Left ventricle myocardium inferior (tissue), 1 donor: ENCODE measurements around the gene OR4D9. TPM values are rescaled to one million over a fixed set of nuclear protein-coding genes. Genes with fewer than 3 reads are reported as not detected.
"Not testable (repeated sequence)": the region's sequence is repeated elsewhere in the genome, so short reads cannot be mapped to it uniquely, and the experiment has no call there.

ENCODE experiments used
- DNase-seq: peaks from one replicate; pipeline ENCODE4 v3.0.0-alpha.2; 2020
- H3K27ac ChIP-seq: fragments of 200-600 bp; replicated peaks from 2 replicates; pipeline ENCODE4 v1.8.0; 2021
- H3K27me3 ChIP-seq: fragments of 200-600 bp; 2 replicates; pipeline ENCODE4 v1.8.0; 2021; ENCODE audit warnings: low read depth
- H3K36me3 ChIP-seq: fragments of 200-600 bp; 2 replicates; pipeline ENCODE4 v1.8.0; 2021
- H3K4me1 ChIP-seq: fragments of 200-600 bp; 2 replicates; pipeline ENCODE4 v1.8.0; 2021
- H3K4me3 ChIP-seq: fragments of 200-600 bp; 2 replicates; pipeline ENCODE4 v1.8.0; 2021; ENCODE audit warnings: mild to moderate bottlenecking, moderate library complexity
- H3K9me3 ChIP-seq: fragments of 200-600 bp; replicated peaks from 2 replicates; pipeline ENCODE4 v1.8.0; 2021
- intact Hi-C: fragments of 100-400 bp; cut with micrococcal nuclease; formaldehyde crosslinking; loops from one replicate; pipeline ENCODE4 v1.11.0; 2022
- total RNA-seq: library from RNA; stranded (reverse); fragmentation: NEBNext Ultra II Directional; extraction: Animal tissue kit (Norgen Biotek cat#: 25700); gene quantifications from one replicate; pipeline ENCODE4 v1.2.1, GENCODE V29; 2021
- TF ChIP-seq, protein P1 (sequence below): fragments of 200-600 bp; IDR thresholded peaks from 2 replicates; pipeline ENCODE4 v1.8.0; 2021; ENCODE audit warnings: antibody characterized with exemption, mild to moderate bottlenecking, borderline replicate concordance
- donor health status: DM: no; HTN: yes; CAD: no; lungs with severe emphysema.

The OR4D9 gene
- total RNA-seq, 1 donor from 2014 or later: not detected

DNA sequence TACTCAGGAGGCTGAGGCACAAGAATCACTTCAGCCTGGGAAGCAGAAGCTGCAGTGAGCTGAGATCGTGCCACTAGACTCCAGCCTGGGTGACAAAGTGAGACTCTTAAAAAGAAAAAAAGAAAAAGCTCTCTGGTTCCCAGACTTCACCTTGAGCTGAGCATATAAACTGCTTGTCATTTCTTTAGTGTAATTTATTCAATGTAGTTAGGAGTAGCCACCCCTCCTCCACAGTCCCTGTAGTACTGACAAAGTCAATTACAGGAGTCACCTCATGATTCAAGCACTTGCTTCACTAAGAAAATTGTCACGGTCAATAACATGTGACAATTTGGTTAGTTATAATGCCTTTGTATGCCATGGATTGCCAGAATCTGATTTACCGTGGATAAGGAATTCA is 31.0 kb upstream of the OR4D9 start:
- intact Hi-C loops: no loop called here

DNA sequence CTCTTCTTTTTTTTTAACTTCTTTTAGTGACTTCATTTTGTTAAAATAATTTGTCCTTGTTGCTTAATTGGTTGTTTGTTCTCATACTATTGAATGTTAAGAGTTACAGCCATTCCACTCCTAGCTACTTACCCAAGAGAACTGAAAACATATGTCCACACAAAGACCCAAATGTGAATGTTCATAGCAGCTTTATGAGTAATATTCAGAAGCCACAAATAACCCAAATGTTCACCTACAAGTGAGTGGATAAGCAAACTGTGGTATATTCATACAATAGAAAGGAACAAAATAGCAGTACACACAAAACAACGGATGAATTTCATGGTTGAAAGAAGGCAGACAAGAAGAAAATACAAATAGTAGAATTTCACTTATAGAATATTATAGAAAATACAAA is 9.4 kb upstream of the OR4D9 start:
- Histone ChIP-seq H3K4me3 (no peak overlapping the region), H3K27ac (no peak overlapping the region), H3K36me3 (no peaks in the 10 kb centered on the region), H3K27me3 (no peaks in the 10 kb centered on the region), H3K9me3 (no peaks in the 10 kb centered on the region), H3K4me1 (no peaks in the 10 kb centered on the region)
- TF ChIP-seq, protein P1, sequence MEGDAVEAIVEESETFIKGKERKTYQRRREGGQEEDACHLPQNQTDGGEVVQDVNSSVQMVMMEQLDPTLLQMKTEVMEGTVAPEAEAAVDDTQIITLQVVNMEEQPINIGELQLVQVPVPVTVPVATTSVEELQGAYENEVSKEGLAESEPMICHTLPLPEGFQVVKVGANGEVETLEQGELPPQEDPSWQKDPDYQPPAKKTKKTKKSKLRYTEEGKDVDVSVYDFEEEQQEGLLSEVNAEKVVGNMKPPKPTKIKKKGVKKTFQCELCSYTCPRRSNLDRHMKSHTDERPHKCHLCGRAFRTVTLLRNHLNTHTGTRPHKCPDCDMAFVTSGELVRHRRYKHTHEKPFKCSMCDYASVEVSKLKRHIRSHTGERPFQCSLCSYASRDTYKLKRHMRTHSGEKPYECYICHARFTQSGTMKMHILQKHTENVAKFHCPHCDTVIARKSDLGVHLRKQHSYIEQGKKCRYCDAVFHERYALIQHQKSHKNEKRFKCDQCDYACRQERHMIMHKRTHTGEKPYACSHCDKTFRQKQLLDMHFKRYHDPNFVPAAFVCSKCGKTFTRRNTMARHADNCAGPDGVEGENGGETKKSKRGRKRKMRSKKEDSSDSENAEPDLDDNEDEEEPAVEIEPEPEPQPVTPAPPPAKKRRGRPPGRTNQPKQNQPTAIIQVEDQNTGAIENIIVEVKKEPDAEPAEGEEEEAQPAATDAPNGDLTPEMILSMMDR: no peak
- intact Hi-C loops: no loop called here
- DNase-seq: no peak

More for the DNA sequence above, 31.0 kb upstream of the OR4D9 start:
- Histone ChIP-seq H3K36me3 (no peaks in the 10 kb centered on the region), H3K4me3 (no peak overlapping the region), H3K27ac (no peak overlapping the region), H3K27me3 (peaks cover 4% of the 10 kb centered on the region), H3K4me1 (no peaks in the 10 kb centered on the region), H3K9me3 (no peaks in the 10 kb centered on the region)
- TF ChIP-seq, protein P1: no peak
- no peak for DNase-seq

DNA sequence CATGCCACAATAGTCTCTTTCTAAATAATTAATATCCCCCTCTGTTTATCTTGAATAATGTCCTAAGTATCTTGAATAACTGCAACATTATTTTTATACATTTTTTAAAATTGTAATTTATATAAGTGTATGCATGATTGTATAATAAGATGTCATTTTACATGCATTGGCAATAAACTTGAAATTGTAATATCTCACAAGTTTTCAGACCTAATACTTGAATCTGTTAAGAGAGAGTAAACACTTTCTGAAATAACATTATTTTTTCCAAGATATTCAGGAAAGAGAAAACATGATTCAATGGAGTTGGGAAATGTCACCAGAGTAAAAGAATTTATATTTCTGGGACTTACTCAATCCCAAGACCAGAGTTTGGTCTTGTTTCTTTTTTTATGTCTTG is 8.1 kb upstream of the OR4D9 start, which contains the start of gene OR4D11:
OR4D11 (plus strand) TSS at position 301 of the 400 bp plus-strand sequence; CDS start at position 301, 0 bp downstream.
- Histone ChIP-seq H3K27me3 (no peaks in the 10 kb centered on the region), H3K9me3 (no peaks in the 10 kb centered on the region), H3K4me1 (no peaks in the 10 kb centered on the region), H3K27ac (no peak within 1 kb of the TSS), H3K4me3 (no peak within 1 kb of the TSS), H3K36me3 (no peaks in the 10 kb centered on the region)
- intact Hi-C loops: no loop called here
- TF ChIP-seq, protein P1: no peak
- DNase-seq: no peak

DNA sequence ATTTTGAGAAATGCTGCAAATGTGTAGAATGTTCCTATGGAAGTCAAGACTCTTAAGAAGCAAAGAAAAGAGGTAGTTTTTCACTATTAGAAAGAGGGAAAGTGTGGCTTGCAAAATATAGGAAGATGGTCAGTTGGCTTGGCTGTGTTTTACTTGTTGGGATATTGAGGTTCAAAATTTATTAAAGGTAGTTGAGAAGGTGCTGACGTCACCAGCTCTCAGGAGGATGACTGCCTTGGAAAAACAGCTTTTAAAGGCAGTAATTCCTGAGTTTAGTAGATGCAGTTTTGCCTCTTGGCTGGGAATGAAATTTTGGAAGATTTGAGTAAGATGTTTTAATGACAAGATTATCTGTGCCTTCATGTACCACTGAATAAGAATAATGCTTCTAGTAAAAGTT is 336 bp downstream of the OR4D9 start:
- Histone ChIP-seq H3K27ac (no peak overlapping the region), H3K4me3 (no peak overlapping the region), H3K9me3 (no peaks in the 10 kb centered on the region), H3K27me3 (no peaks in the 10 kb centered on the region), H3K36me3 (no peaks in the 10 kb centered on the region), H3K4me1 (peaks cover 12% of the 10 kb centered on the region)
- DNase-seq: no peak
- intact Hi-C loops: no loop called here
- TF ChIP-seq, protein P1: no peak

DNA sequence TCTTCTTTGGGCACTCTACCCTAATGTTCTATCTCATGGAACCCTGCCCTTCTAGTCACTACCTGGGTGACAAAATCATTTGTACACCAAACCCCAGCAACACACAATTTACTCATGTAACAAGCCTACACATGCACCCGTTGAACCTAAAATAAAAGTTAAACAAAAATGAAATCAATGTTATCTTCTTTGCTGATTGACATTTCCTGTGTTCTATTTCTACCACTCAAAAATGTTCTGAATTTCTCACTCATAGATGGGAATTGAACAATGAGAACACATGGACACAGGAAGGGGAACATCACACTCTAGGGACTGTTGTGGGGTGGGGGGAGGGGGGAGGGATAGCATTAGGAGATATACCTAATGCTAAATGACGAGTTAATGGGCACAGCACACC is 8.8 kb downstream of the OR4D9 start:
- H3K27ac ChIP-seq, H3K4me1 ChIP-seq, DNase-seq, H3K4me3 ChIP-seq, intact Hi-C loops, H3K27me3 ChIP-seq, H3K36me3 ChIP-seq, H3K9me3 ChIP-seq: not testable (repeated sequence)

DNA sequence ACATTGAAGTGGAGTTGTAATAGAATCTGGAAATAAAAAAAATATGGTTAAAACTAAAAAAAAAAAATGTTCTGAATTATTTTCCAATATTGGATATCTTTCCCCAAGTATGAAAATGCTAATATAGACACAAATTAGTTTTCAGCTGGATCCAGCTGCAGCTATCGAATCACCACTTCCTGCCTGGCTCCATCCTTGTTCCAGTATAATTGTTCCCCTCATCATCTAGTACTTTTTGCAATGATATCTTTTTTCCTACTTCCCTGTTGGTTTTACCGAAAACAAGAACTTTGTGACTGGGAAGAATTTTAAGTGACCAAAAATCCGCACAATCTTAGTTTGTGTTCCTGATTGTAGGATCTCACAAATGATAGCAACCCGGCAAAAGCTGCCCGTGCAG is 9.4 kb downstream of the OR4D9 start:
- DNase-seq: no peak
- intact Hi-C loops: no loop called here
- no peaks in the 10 kb centered on the region for H3K9me3 ChIP-seq
- no peaks in the 10 kb centered on the region for H3K4me1 ChIP-seq
- TF ChIP-seq, protein P1: no peak
- no peaks in the 10 kb centered on the region for H3K36me3 ChIP-seq
- H3K27ac ChIP-seq: no peak overlapping the region
- peaks cover 14% of the 10 kb centered on the region for H3K27me3 ChIP-seq
- H3K4me3 ChIP-seq: no peak overlapping the region
